ENCODE measurements around the gene CFAP58.

Gene CFAP58, protein sequence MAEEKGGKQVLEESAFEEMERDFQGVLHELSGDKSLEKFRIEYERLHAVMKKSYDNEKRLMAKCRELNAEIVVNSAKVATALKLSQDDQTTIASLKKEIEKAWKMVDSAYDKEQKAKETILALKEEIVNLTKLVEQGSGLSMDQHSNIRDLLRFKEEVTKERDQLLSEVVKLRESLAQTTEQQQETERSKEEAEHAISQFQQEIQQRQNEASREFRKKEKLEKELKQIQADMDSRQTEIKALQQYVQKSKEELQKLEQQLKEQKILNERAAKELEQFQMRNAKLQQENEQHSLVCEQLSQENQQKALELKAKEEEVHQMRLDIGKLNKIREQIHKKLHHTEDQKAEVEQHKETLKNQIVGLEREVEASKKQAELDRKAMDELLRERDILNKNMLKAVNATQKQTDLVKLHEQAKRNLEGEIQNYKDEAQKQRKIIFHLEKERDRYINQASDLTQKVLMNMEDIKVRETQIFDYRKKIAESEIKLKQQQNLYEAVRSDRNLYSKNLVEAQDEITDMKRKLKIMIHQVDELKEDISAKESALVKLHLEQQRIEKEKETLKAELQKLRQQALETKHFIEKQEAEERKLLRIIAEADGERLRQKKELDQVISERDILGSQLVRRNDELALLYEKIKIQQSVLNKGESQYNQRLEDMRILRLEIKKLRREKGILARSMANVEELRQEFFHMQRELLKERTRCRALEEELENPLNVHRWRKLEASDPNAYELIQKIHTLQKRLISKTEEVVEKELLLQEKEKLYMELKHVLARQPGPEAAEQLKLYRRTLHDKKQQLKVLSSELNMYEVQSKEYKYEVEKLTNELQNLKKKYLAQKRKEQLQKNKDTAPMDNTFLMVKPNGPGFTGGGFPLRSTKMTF

DNA sequence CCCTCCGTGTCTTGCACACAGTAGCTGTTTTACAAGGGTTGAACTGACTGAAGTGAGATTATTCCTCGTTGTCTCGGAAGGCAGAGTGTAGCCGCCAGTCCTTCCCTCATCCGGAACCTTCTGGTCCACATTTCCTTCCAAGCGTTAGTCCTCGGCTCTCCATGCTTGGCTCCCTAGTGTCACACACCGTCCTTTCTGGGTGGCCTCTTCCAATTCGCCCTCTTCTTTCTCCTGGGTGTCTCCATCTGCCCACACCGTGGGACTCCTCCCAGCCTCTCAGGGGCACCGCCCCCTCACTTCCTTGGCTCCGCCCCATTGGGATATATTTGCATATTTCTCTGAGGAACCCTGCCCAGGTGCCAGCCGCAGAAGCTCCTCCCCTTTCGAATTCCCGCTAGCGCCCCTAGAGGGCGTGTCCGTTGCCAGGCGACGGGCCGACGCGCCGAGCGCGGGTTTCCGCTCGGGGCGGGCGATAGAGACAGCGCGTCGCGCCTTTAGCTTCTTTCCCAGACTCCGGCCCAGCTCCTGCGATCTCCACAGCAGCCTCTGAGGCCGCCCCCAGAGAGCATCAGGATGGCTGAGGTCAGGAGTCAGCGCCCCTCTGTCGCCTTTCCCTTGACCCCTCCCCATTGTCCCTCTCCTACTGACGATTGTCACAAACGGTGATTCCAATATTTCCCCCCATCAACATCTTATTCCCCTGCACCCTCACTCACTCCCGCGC lies at the start of gene CFAP58:
TSS of gene CFAP58 (plus strand) at position 509 of the 724 bp plus-strand sequence. CDS start at position 574, 65 bp downstream.
- TF ChIP-seq, protein P1, sequence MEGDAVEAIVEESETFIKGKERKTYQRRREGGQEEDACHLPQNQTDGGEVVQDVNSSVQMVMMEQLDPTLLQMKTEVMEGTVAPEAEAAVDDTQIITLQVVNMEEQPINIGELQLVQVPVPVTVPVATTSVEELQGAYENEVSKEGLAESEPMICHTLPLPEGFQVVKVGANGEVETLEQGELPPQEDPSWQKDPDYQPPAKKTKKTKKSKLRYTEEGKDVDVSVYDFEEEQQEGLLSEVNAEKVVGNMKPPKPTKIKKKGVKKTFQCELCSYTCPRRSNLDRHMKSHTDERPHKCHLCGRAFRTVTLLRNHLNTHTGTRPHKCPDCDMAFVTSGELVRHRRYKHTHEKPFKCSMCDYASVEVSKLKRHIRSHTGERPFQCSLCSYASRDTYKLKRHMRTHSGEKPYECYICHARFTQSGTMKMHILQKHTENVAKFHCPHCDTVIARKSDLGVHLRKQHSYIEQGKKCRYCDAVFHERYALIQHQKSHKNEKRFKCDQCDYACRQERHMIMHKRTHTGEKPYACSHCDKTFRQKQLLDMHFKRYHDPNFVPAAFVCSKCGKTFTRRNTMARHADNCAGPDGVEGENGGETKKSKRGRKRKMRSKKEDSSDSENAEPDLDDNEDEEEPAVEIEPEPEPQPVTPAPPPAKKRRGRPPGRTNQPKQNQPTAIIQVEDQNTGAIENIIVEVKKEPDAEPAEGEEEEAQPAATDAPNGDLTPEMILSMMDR (IDR thresholded peaks at IDR 0.05; ENCODE audit: low read depth, low read length), result peak; percentile 76
- peak within 1 kb of the TSS; percentile 41 for H3K4me3 ChIP-seq (ENCODE audit: low read depth, low read length)
- no peaks in the 10 kb centered on the region for H3K36me3 ChIP-seq
- no peak within 1 kb of the TSS for H3K27ac ChIP-seq
- H3K9me3 ChIP-seq (ENCODE audit: severe bottlenecking), result no peaks in the 10 kb centered on the region
- no peaks in the 10 kb centered on the region for H3K27me3 ChIP-seq (ENCODE audit: insufficient read depth, low read depth, severe bottlenecking)
- peak; percentile 96 for DNase-seq

DNA sequence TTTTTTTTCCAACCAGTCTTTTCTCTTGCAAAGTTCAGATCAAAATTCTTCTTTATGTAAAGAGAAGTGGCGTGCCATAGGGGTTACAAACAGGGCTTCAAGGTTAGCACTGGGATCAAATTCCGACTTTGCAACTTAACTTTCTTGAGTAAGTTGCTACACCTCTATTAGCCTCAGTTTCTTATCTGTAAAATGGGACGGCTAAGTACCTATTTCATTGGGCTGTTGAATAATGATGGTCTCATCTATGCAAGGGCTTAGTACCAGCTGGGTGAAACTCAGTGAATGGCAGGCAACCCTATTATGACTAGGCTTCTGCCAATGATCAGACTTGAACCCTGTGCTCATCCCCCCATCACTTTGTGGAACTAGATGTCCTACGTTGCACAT lies 49.3 kb upstream of the CFAP58 start:
- H3K36me3 ChIP-seq, result no peaks in the 10 kb centered on the region
- no peak for DNase-seq
- H3K27me3 ChIP-seq (ENCODE audit: insufficient read depth, low read depth, severe bottlenecking), result no peaks in the 10 kb centered on the region
- no peak overlapping the region for H3K27ac ChIP-seq
- H3K4me3 ChIP-seq (ENCODE audit: low read depth, low read length), result no peak overlapping the region
- TF ChIP-seq, protein P1 (IDR thresholded peaks at IDR 0.05; ENCODE audit: low read depth, low read length), result no peak
- no peaks in the 10 kb centered on the region for H3K9me3 ChIP-seq (ENCODE audit: severe bottlenecking)

DNA sequence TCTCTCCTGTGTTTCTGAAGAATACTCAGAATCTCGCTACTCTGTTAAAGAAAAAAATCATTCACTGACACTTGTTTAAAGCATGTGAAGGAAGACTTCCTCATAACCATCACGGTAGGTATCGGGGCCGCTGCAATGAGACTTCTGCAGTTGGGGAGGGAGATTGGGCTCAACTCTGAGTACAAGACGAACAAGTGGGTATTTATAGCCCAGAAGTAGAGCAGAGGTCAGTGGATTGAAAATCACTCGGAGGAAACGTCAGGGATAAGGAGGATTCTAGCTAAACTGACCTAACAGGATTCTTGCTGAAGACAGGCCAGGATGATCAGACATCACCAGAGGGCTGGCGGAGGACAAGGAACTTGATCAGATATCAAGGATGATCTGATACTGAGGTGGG lies 48.7 kb upstream of the CFAP58 start:
- no peak overlapping the region for H3K4me3 ChIP-seq (ENCODE audit: low read depth, low read length)
- H3K27ac ChIP-seq, result peak overlapping the region; percentile 33
- TF ChIP-seq, protein P1 (IDR thresholded peaks at IDR 0.05; ENCODE audit: low read depth, low read length), result no peak
- H3K9me3 ChIP-seq (ENCODE audit: severe bottlenecking), result no peaks in the 10 kb centered on the region
- no peaks in the 10 kb centered on the region for H3K36me3 ChIP-seq
- DNase-seq, result no peak
- no peaks in the 10 kb centered on the region for H3K27me3 ChIP-seq (ENCODE audit: insufficient read depth, low read depth, severe bottlenecking)

DNA sequence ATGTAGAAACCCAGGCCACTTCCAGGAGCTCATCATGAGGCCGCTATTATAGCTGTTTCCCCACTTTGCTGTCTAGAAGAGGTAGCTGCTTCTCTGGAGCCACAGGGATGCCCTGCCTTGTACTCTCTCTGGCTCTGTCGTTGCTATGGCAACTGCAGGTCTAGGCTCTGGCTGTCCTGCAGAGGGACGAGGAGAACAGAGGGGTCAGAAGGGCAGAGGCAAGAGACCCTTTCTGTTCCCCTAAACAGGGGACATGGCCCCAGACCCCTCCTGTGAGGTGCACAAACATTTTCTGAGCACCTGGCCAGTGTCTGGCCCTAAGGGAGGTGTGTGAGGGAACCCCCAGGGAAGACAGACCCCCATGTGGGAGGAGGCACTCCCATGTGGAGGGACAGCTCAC lies 46.7 kb upstream of the CFAP58 start:
- Histone ChIP-seq H3K27ac (no peak overlapping the region), H3K9me3 (ENCODE audit: severe bottlenecking) (no peaks in the 10 kb centered on the region), H3K4me3 (ENCODE audit: low read depth, low read length) (no peak overlapping the region), H3K36me3 (no peaks in the 10 kb centered on the region), H3K27me3 (ENCODE audit: insufficient read depth, low read depth, severe bottlenecking) (no peaks in the 10 kb centered on the region)
- TF ChIP-seq, protein P1 (IDR thresholded peaks at IDR 0.05; ENCODE audit: low read depth, low read length), result no peak
- DNase-seq, result no peak

DNA sequence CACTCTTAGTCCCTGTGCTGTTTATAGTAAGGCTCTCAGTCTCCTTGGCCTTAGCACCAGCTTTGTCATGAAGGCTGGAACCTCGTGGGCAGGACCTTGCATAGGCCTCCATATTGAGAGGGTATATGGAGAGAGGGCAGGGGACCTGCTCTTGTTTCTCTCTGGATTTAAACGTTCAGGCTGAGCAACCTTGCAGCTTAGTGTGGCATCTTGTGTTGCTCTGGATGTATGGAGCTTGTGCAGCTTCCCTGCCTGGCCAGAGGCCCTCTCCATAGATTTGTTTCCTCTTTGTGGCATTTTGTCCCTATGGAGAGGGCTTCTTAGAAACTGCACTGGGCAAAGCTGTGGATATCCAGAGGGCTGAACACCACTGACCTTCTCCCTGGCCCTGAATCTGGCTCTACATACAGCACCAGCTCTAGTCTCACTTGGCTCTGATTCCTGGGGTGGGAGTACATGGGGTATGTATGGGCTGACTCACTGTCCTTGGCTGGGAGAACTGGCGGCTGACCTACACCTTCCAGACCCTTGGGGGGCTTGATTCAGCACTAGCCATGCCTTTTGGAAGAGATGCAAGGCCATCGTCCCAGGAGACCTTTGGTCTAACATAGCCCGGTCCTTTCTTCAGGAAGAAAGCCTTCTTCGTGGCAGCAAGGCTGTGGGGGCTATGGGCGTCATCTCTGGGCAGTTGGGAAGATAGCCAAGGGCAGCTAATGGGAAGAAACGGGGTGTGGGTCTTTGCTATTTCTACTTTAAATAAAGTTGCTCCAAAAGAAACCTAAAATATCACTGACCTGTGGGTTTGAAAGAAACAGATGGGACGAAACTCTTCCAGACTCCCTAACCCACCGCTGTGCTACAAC lies 45.8 kb upstream of the CFAP58 start:
- TF ChIP-seq, protein P1 (IDR thresholded peaks at IDR 0.05; ENCODE audit: low read depth, low read length), result no peak
- Histone ChIP-seq H3K36me3 (peaks cover 2% of the 10 kb centered on the region; the same call in 1 of the 2 replicates), H3K27ac (no peak overlapping the region), H3K4me3 (ENCODE audit: low read depth, low read length) (no peak overlapping the region), H3K27me3 (ENCODE audit: insufficient read depth, low read depth, severe bottlenecking) (no peaks in the 10 kb centered on the region), H3K9me3 (ENCODE audit: severe bottlenecking) (no peaks in the 10 kb centered on the region)
- no peak for DNase-seq
